GM19043 (cell line): ENCODE data around the gene PLCG1.

Experiments
- ATAC-seq: cut with Tn5 transposase; IDR thresholded peaks from one replicate; pipeline ENCODE4 v1.9.1; 2021; ENCODE audit warnings: low read depth; ENCODE audit not compliant: unreplicated experiment

Gene PLCG1

DNA sequence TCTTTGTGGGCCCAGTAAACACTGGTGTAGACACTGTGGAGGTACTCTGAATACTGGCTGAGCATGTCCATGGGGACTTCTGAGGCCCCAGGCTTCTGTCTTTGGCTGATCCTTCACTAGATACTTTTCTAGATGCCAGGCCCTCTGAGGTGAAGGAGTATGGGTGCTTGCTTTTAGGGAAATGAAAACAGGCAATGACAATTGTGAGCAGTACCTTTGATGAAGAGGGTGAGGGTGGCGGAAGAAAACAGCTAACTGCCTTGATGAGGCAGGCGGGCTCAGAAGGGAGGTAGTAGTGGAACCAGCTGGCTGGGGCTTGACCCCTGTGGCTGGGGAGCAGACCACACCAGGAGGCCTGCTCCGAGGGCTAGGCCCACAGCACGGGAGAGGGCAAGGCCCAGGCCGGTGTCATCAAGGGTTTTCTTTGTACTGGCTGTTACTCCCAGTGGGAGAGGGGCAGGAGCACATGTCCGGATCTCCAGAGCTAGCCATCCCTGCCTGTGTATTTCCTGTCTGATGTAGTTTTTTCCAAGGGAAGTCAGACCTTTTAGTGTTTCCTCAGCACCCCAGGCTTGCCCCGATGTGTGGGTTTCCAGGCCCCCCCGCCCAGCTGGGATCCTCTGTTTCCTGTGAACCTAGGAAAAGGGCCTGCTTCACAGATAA lies 3.9 kb downstream of the PLCG1 start:
- no peak for ATAC-seq

DNA sequence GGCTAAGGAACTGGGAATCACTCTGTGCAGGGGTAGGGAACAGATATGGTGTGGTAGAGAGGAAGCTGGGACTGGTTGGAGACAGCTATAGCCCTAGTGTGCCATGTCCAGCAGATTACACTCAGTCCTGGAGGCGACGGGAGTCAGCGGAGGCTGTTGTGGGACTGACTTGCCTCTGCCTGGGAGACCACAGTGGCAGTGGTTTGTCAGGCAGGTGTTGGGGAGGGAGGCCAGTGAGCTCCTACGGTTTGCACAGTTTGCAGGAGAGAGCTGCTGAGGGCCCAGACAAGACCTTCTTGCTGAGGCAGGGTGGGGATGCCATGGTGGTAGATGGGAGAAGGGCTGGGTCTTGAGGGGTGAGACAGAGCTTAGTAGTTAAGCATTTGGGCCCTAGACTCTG lies 4.9 kb downstream of the PLCG1 start:
- ATAC-seq: no peak

DNA sequence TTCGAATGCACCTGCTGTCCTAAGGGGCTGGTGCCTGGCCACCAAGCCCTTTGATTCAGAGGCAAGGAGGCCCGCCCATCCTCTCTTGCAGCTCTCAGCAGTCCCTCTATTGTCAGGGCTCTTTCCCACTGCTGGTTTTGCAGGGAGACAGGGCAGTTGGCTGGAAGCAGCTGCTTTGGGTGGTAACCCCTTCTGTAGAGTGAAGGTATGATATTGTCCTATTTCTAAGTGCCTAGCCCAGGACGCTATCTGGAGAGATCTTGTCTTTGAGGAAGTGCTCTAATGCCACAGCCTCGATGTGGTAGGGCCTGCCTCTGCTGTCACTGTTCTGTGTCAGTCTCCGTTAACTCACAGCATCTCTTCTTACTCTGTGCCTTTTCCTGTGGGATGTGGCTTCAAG lies 5.6 kb downstream of the PLCG1 start:
- no peak for ATAC-seq

DNA sequence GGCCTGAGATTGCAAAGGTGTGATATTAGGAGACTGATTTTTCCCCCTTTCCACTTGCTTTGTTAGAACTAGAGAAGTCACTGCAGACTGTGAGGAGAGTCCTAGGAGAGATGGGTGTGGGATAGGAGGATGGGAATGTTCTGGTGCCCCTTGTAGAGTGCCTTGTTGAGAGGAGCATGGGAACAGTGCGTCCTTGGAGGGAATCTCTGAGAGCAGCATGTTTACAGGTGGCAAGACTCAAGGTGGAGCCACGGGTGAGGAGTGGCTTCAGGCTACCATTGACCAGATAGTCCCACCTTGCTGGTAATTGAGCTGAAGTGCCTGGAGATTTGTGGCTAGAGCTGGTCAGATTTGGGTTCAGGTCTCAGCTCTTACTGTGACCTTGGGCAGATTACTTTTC lies 6.0 kb downstream of the PLCG1 start:
- no peak for ATAC-seq

DNA sequence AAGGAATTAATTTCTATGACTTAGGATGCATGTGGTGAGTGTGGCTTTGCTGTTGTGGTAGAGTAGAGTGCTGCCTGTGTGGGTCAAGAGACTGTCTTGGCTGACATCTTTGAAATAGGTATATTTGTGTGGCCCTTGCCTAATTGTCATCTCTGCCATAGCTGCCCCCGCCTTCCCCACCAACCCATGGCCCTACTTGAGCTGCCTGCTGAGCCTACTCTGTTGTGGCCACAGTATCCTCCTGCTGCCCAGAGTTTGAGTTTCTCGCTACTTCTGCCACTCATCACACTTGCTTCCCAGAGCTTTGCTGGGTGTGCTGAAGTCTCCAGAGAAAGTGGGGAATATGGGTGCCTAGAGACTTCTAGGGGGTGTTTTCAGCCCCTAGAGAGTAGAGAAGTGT lies 8.0 kb downstream of the PLCG1 start:
- ATAC-seq: no peak

DNA sequence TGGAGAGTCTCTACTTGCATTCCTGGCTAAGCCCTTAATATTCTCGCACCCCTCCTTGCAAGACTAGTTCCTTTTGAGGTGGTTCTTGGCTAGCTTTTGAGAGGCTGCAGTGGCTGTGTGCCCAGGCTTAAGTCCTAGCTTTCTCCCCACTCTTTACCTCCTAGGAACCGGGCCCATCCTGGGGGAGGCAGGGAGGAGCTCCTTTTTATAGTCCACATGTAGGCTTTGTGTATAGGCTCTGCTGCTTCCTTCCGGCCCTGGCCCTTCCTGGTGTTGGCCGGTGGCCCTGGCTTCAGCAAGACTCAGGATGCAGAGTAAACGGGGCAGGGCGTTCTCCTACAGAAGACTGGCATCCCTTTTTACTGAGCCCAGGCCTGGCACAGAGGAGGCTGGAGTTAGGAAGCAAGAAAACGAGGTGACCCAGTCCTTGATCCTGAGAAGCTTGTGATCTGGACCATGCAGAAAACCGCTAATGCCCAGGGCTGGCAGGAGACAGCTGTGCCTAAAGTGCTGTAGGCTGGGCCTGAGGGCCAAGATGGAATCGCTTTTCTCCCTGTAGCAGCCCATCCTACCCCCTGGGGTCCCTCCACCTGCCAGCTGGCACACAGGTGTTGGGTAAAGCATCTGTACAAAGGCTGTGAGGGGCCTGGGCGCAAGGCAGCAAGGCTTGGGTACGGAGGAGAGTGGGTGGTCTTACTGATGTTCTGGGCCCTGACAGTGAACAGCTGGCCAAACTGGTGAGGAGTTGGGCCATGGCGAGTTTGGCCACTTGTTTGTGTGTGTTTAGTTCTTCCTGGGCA lies 8.7 kb downstream of the PLCG1 start:
- ATAC-seq: no peak

DNA sequence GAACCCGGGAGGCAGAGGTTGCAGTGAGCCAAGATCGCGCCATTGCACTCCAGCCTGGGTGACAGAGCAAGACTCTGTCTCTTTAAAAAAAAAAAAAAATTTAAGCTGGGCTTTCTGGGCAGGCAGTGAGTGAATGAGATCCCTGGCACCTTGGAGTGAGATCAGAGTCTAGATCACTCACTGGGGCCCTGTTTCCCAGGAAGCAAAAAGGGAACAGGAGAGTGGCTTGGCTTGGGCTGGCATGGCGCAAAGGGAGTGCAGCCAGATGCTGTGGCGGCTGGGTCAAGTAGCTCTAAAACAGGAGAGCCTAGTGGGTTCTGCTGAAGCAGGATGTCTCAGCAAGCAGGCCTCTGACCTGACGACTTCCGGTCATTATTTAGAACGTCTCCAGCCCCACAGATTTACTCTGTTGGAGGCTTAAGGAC lies 10.4 kb downstream of the PLCG1 start:
- ATAC-seq: no peak

DNA sequence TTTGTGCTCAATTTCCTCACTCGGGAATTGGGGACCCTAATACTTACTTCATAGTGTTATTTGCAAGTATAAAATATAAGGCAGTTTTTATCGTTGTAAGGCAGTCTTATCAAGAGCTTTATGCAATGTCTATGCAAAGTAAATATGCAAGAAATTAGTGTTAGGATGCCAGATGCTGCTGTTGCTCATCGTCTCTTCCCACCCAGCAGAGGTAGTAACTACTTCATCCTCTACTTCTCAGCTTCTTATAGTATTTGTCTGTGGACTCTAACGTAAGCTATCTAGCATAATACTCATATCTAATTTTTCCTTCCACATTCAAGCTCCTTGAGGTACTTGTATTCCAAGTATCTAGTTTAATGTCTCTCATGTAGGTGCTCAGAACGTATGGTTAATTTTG lies 11.6 kb downstream of the PLCG1 start:
- ATAC-seq: no peak

DNA sequence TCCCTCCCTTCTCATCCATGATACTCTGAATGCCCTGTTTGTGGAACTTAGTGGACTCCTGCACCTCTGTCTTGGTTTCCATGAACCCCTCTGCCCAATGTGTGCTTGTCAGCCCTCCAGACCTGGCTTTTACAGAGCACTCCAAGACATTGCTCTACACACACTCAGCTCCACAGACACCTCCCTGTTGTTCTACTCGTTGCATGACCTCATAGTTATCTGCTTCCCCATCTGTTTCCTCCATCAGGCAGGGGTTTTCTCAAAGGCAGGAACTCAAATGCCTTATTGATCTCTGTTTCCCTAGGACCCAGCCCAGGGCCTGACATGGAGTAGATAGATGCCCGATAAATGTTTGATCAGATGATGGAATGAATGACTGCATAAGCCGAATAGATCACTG lies 13.3 kb downstream of the PLCG1 start:
- no peak for ATAC-seq

DNA sequence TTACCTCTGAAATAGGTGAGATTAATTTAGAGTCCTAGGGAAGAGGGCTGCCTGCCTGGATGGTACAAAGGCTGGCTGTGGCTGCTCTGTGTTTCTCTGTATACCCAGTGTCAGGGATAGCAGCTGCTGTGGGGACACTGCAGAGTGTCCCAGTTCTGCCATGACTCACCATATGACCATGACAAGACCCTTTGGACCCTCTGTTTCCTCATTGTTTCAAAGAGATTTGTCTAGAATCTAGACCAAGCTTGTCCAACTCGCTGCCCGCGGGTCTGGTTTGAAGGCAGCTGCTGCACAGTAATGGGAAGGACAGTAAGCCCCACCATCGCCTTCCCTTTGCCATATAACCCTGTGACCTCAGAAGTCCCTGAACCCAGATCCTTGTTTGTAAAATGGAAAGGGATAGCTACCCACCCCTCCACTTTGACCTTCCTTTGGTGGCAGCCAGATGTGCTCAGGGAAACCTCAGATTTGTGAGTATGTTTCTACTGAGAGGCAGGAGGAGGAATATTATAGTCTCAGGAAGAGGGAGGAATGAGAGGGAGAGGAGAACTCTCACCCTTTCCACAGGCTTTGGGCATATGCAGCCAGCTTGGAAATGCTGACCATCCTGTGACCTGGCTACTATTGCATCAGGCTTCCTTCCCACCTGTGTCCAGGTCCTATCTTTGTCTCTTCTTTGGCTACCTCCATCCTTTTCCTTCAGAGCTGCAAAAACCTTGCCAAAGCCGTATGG lies 14.0 kb downstream of the PLCG1 start:
- no peak for ATAC-seq

DNA sequence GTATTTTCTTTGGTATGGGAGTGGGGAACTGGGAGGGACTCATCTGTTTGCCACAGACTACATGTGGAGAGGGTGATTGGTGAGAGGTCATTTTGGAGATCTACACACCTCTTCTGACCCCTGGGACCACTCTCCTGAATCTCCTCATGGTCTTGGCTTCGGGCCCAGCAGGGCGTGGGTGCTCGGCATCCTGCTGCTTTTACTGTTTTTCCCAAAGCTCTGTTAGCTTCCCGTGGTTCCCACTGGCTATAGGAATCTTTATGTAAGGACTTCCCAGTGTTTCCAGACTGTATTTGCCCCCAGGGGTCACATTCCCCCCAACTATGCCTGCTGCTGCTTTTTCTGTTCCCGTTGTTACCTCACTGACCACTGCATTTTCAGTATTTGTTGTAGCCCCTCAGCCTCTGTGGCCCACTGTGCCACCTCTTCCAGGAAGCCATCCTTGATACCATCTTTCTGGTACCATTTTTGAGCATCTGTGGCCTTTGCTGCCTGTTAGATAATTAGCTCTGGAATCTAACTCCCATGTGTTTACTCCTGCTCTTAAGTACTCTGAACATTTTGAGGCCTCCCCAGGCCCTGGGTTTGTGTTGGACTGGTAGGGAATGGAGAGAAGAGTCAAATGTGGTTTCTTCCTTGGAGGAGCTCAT lies 14.9 kb downstream of the PLCG1 start:
- no peak for ATAC-seq

DNA sequence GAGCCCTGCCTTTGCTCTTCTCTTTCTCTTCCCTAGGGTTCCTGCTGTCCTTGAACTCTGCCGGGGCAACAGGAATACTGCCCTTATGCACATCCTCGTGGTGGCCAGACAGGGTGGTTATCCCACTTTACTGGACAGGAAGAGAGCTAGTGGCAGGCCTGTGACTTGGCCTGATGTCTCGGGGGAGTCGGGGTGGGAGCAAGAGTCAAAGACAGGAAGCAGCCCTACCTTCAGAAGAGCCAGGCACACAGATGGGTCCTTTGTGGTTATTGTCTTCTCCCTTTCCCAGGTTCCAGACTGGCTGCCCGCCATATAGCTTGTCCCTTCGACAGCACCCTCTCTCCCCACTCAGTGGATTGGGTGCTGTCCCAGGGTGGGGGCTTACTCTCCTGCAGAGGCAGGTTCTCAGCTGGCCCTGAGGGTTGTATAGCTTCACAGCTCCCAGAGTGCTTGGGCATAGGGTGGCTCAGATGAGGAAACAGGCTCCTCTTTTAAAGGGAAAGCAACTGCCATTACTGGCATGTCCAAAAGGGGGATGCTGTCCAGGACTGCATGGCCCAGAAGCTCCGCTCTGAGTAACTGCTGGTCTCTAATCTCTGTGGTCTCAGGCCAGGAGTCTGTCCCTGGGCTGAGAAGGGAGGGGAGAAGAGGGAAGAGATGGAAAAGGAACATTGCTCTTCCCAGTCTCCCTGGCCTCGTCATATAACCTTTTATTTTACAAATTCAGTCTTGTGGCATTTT lies 17.3 kb downstream of the PLCG1 start:
- no peak for ATAC-seq

DNA sequence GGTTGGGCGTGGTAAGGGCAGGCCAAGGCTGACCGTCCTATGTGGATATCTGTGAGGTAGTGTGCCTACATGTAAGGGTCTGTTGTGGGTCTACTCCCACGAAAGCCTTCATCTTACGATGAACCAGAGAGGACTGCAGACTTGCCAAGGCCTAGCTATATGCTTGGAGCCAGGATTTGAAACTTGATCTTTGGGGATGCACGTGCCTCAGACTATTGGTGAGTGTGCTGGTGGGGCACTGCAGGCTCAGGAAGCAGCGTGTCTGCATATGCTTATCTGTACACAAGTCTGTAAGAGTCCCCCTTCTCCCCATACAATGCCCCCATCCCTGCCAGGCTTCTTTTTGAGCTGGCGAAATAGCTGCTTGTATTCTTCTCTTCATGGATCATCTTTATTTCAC lies 17.9 kb downstream of the PLCG1 start:
- no peak for ATAC-seq

DNA sequence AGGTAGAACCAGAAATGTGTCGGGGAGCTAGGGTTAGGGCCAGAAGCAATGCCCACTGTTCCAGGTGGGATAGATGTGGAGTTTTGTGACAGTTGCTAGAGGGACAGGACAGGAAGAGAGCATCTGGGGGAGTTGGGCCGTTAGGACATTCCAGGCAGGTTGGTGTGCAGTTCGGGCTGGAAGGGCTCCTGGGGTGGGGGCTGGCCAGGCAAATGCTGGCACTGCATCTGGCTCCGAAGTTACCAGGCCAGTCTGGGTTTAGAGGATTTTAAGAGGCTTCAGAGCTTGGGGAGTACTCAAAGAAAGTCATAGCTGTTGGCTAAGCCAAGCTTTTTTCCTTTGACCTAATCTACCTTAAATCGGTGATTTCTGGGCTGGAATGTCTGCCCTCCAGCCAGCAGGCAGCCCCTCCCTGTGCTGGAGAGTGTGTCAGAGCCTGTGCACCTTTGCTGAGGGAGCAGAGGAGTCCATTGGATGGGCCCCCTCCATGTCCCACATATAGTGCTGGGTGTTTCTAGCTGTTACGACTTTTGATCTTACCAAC lies 20.8 kb downstream of the PLCG1 start:
- ATAC-seq: no peak

DNA sequence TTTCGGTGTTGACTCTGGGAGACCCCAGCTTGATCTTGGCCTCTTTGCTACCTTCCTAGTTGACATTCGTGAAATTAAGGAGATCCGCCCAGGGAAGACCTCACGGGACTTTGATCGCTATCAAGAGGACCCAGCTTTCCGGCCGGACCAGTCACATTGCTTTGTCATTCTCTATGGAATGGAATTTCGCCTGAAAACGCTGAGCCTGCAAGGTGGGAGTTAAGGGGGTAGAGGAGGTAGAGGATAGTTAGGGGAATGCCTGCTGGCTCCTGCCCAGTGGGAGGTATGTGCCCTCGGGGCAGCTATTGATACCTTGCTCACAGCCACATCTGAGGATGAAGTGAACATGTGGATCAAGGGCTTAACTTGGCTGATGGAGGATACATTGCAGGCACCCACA lies 22.2 kb downstream of the PLCG1 start:
- ATAC-seq: no peak

DNA sequence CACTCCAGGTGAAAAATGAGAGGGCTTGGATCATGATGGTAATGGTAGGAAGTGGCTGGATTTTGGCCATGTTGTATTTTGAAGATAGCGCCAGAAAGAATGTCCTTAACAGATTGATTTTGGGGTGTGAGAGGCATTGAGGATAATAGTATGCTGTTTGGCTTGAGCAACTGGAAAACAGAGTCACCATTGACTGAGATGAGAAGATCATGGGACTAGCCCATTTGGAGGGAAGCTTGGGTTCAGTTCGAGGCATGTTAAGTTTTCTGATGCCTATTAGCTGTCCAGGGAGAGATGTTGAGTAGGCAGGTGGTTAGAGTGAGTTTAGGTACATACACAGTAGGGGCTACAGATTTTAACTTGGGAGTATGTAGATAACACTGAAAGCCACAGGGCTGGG lies 23.3 kb downstream of the PLCG1 start:
- no peak for ATAC-seq

DNA sequence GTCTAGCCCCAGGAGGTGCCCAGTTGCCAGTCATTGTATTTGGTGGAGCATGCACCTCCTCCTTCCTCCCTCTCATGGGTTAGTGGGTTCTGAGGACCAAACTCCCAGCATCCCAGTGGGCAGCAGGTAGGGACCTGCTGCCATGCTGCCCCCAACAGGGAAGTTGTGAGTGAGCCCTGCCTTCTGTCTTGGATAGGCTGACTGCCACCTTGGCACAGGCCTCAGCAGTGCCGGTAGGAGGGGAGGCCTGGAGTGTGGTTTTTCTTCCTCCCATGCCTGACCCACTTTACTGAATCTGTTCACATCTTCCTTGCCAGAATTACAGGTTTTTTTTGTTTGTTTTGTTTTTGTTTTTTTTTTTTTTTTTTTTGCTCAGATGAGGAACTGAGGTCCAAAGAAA lies 24.5 kb downstream of the PLCG1 start:
- ATAC-seq: no peak

DNA sequence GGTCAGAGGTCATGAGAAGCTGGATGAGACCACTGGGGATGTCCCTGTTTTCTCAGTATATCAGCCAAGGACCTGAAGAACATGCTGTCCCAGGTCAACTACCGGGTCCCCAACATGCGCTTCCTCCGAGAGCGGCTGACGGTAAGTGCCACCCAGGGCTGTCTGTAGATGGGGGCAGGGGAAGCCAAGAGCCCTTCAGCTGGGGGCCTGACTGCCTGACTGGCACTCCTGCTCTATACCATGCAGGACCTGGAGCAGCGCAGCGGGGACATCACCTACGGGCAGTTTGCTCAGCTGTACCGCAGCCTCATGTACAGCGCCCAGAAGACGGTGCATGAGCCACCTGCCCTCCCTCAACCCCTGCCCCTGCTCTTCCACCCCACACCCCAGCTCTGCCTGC lies 25.1 kb downstream of the PLCG1 start:
- no peak for ATAC-seq

DNA sequence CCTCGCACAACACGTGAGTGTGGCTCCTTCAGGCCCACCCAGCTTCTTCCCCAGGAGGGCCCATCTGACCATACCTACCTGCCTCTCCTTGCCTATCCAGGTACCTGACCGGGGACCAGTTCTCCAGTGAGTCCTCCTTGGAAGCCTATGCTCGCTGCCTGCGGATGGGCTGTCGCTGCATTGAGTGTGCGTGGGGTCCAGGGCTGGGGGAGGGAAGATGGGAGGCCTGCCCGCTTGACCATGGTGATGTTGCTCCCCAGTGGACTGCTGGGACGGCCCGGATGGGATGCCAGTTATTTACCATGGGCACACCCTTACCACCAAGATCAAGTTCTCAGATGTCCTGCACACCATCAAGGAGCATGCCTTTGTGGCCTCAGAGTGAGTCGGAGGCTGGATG lies 26.5 kb downstream of the PLCG1 start:
- no peak for ATAC-seq
